IMR-90 (cell line): ENCODE data around the gene ARID5A. TPM values are rescaled to one million over a fixed set of nuclear protein-coding genes. Genes with fewer than 3 reads are reported as not detected.

Experiments
- ATAC-seq: fragments of 200-7000 bp; cut with Tn5 transposase; 2 replicates; pipeline ENCODE4 v1.9.1; 2020; ENCODE audit warnings: low read depth, mild to moderate bottlenecking, moderate library complexity
- BruUV-seq: library from RNA; stranded (reverse); fragments of 400-500 nt; replicated peaks from 2 replicates; lab custom pipeline; 2021; lab: Mats Ljungman, UMichigan
- CTCF ChIA-PET: fragments of 300-600 bp; formaldehyde crosslinking; extraction: SDS; loops from one replicate; lab custom pipeline; 2021; ENCODE audit warnings: antibody characterized with exemption; lab: Yijun Ruan, JAX
- POLR2A ChIA-PET: fragments of 300-600 bp; sonication (Branson Sonifier 250); formaldehyde crosslinking; loops from one replicate; lab custom pipeline; 2022; ENCODE audit warnings: antibody characterized with exemption; ENCODE audit not compliant: unreplicated experiment; lab: Charles Lee
- DNase-seq: peaks from one replicate; pipeline ENCODE4 v3.0.0; 2013
- H2AFZ ChIP-seq: replicated peaks from 2 replicates; pipeline ENCODE3; 2013; ENCODE audit warnings: low read length, mild to moderate bottlenecking; ENCODE audit not compliant: poor library complexity
- H2AK5ac ChIP-seq: 2 replicates; pipeline ENCODE4 v1.6.1; 2013; ENCODE audit warnings: low read depth, low read length, inconsistent platforms
- H2AK9ac ChIP-seq: replicated peaks from 2 replicates; pipeline ENCODE3; 2013; ENCODE audit warnings: mild to moderate bottlenecking, low read depth, low read length, moderate library complexity; ENCODE audit not compliant: poor library complexity
- H2BK120ac ChIP-seq: 2 replicates; pipeline ENCODE4 v1.6.1; 2013; ENCODE audit warnings: low read depth, low read length, inconsistent platforms
- H2BK15ac ChIP-seq: 3 replicates; pipeline ENCODE4 v1.6.1; 2013; ENCODE audit warnings: low read depth, low read length, inconsistent platforms
- H2BK20ac ChIP-seq: 2 replicates; pipeline ENCODE4 v1.6.1; 2013; ENCODE audit warnings: low read depth, mild to moderate bottlenecking, inconsistent platforms, low read length, moderate library complexity
- H2BK5ac ChIP-seq: 2 replicates; pipeline ENCODE4 v1.6.1; 2013; ENCODE audit warnings: mild to moderate bottlenecking, low read depth, low read length, inconsistent platforms; ENCODE audit not compliant: poor library complexity, severe bottlenecking
- H3K14ac ChIP-seq: replicated peaks from 2 replicates; pipeline ENCODE4 v1.6.1; 2013; ENCODE audit warnings: low read depth, low read length, inconsistent platforms
- H3K18ac ChIP-seq: 2 replicates; pipeline ENCODE4 v1.6.1; 2013; ENCODE audit warnings: low read depth, low read length, control low read depth
- H3K23ac ChIP-seq: 2 replicates; pipeline ENCODE4 v1.6.1; 2013; ENCODE audit warnings: low read depth, low read length, inconsistent platforms
- H3K27ac ChIP-seq: 2 replicates; pipeline ENCODE4 v1.5.1; 2013; ENCODE audit warnings: mild to moderate bottlenecking, control low read depth, low read length; ENCODE audit not compliant: insufficient read depth
- H3K27me3 ChIP-seq: 2 replicates; pipeline ENCODE4 v1.6.1; 2013; ENCODE audit warnings: low read length; ENCODE audit not compliant: control insufficient read depth, insufficient read depth
- H3K36me3 ChIP-seq: 2 replicates; pipeline ENCODE4 v1.6.1; 2013; ENCODE audit warnings: low read length, mixed read lengths; ENCODE audit not compliant: control insufficient read depth, insufficient read depth
- H3K4ac ChIP-seq: 2 replicates; pipeline ENCODE4 v1.6.1; 2013; ENCODE audit warnings: low read depth, low read length, inconsistent platforms
- H3K4me1 ChIP-seq: 2 replicates; pipeline ENCODE4 v1.6.1; 2013; ENCODE audit warnings: low read length, mixed read lengths; ENCODE audit not compliant: control insufficient read depth, insufficient read depth
- H3K4me2 ChIP-seq: 2 replicates; pipeline ENCODE4 v1.6.1; 2013; ENCODE audit warnings: low read depth, mild to moderate bottlenecking, control low read depth, low read length, moderate library complexity
- H3K4me3 ChIP-seq: 2 replicates; pipeline ENCODE4 v1.5.1; 2013; ENCODE audit warnings: low read depth, mild to moderate bottlenecking, control low read depth, low read length, moderate library complexity; ENCODE audit not compliant: insufficient read depth
- H3K56ac ChIP-seq: 2 replicates; pipeline ENCODE4 v1.6.1; 2013; ENCODE audit warnings: low read length, inconsistent platforms; ENCODE audit not compliant: insufficient read depth; ENCODE audit errors: extremely low read depth
- H3K79me1 ChIP-seq, 2 experiments: 2 replicates each; pipeline ENCODE4 v1.6.1; 2013; ENCODE audit warnings: low read length in 2 of 2, inconsistent platforms in 1 of 2, low read depth in 1 of 2
- H3K9ac ChIP-seq: 2 replicates; pipeline ENCODE4 v1.6.1; 2013; ENCODE audit warnings: low read depth, low read length, control low read depth
- H3K9me1 ChIP-seq: 2 replicates; pipeline ENCODE4 v1.6.1; 2013; ENCODE audit warnings: low read length, inconsistent platforms; ENCODE audit not compliant: insufficient read depth
- H3K9me3 ChIP-seq: 2 replicates; pipeline ENCODE4 v1.6.1; 2013; ENCODE audit warnings: low read length; ENCODE audit not compliant: control insufficient read depth, insufficient read depth
- H4K20me1 ChIP-seq: 2 replicates; pipeline ENCODE4 v1.6.1; 2013; ENCODE audit warnings: low read length, inconsistent platforms; ENCODE audit not compliant: insufficient read depth
- H4K5ac ChIP-seq: 2 replicates; pipeline ENCODE4 v1.6.1; 2013; ENCODE audit warnings: mild to moderate bottlenecking, low read depth, low read length, control low read depth
- H4K8ac ChIP-seq, 2 experiments: 2 replicates each; pipeline ENCODE4 v1.6.1; 2013; ENCODE audit warnings: low read depth in 2 of 2, low read length in 2 of 2, control low read depth in 1 of 2, inconsistent platforms in 1 of 2
- H4K91ac ChIP-seq: 2 replicates; pipeline ENCODE4 v1.6.1; 2013; ENCODE audit warnings: low read depth, low read length, inconsistent platforms; ENCODE audit not compliant: insufficient read depth
- BHLHE40 ChIP-seq: fragments of 150-350 bp; IDR thresholded peaks from 2 replicates; pipeline ENCODE4 v1.6.1; 2016; ENCODE audit warnings: mild to moderate bottlenecking, low read depth, low read length
- CEBPB ChIP-seq: IDR thresholded peaks from 2 replicates; pipeline ENCODE4 v1.6.1; 2012; ENCODE audit warnings: low read depth, low read length, improper control_type of control experiment
- CTCF ChIP-seq: conservative IDR thresholded peaks from 2 replicates; pipeline ENCODE4 v1.5.1; 2012; ENCODE audit warnings: mild to moderate bottlenecking, low read depth, low read length, improper control_type of control experiment
- ELK1 ChIP-seq: fragments of 150-350 bp; IDR thresholded peaks from 2 replicates; pipeline ENCODE4 v1.6.1; 2016; ENCODE audit warnings: low read depth, mild to moderate bottlenecking, low read length, moderate library complexity, borderline replicate concordance
- MAFK ChIP-seq: IDR thresholded peaks from 2 replicates; pipeline ENCODE4 v1.6.1; 2012; ENCODE audit warnings: low read depth, low read length, improper control_type of control experiment
- MAZ ChIP-seq: IDR thresholded peaks from 2 replicates; pipeline ENCODE4 v1.6.1; 2012; ENCODE audit warnings: low read depth, mild to moderate bottlenecking, low read length, improper control_type of control experiment, moderate library complexity, borderline replicate concordance
- MXI1 ChIP-seq: IDR thresholded peaks from 2 replicates; pipeline ENCODE4 v1.6.1; 2012; ENCODE audit warnings: low read depth, mild to moderate bottlenecking, low read length, moderate library complexity, borderline replicate concordance
- NFE2L2 ChIP-seq: fragments of 150-350 bp; IDR thresholded peaks from 2 replicates; pipeline ENCODE4 v1.6.1; 2016; ENCODE audit warnings: low read depth, mild to moderate bottlenecking, low read length
- RAD21 ChIP-seq: IDR thresholded peaks from 2 replicates; pipeline ENCODE4 v1.6.1; 2012; ENCODE audit warnings: low read length, improper control_type of control experiment
- RCOR1 ChIP-seq: IDR thresholded peaks from 2 replicates; pipeline ENCODE4 v1.6.1; 2012; ENCODE audit warnings: mild to moderate bottlenecking, low read length, improper control_type of control experiment; ENCODE audit not compliant: insufficient replicate concordance
- RFX5 ChIP-seq: IDR thresholded peaks from 2 replicates; pipeline ENCODE4 v1.8.0; 2012; ENCODE audit warnings: low read depth, mild to moderate bottlenecking, low read length, moderate library complexity
- SMC3 ChIP-seq: fragments of 150-350 bp; IDR thresholded peaks from 2 replicates; pipeline ENCODE4 v1.6.1; 2016; ENCODE audit warnings: low read depth, mild to moderate bottlenecking, antibody characterized with exemption, low read length, moderate library complexity
- WGBS, 2 experiments: methylation state at CpG; one replicate each; pipeline versions ENCODE4 v1.1.5 to v1.1.7; 2013; ENCODE audit warnings: missing lambda C conversion rate in 2 of 2; ENCODE audit not compliant: insufficient read length in 1 of 2; ENCODE audit errors: extremely low coverage in 2 of 2; 5-methylcytosine and 5-hydroxymethylcytosine counted together
- dilution Hi-C: fragments of 300-500 bp; cut with HindIII; formaldehyde crosslinking; loops from one replicate; pipeline ENCODE4 v1.14.3; 2018; ENCODE audit warnings: low sequenced_read_pairs; ENCODE audit not compliant: unreplicated experiment
- in situ Hi-C: fragments of 300-500 bp; cut with MboI; formaldehyde crosslinking; loops from 3 replicates; pipeline ENCODE4 v1.14.3; 2019; ENCODE audit warnings: low sequenced_read_pairs, inconsistent platforms, mixed read lengths
- intact Hi-C: fragments of 100-400 bp; cut with micrococcal nuclease; formaldehyde crosslinking; loops from 2 replicates; pipeline ENCODE4 v1.10.0; 2022
- polyA plus RNA-seq, 3 experiments: library from polyadenylated mRNA; depleted of rRNA; stranded (reverse); fragments of >200 nt; gene quantifications; 2 replicates each; pipeline ENCODE4 v1.2.3, GENCODE V29; 2012; ENCODE audit warnings: low replicate concordance in 1 of 3
- total RNA-seq: library from RNA; depleted of rRNA; stranded (reverse); fragments of >200 nt; gene quantifications from 2 replicates; pipeline ENCODE4 v1.2.3, GENCODE V29; 2012

The ARID5A gene
- total and polyA plus RNA-seq, 2 of the 4 experiments (the other 2 are of a cell fraction), result 2.3 to 6.7 TPM

- no peak for TF ChIP-seq RCOR1
These were observed 12.3 kb downstream of the ARID5A start (continued) for GRCh38 chr2:96548558-96549465.

GRCh38 chr2:96549466-96549785 lies 12.9 kb downstream of the ARID5A start:
- no peaks in the 10 kb centered on the region for H3K27me3 ChIP-seq
- H3K36me3 ChIP-seq, result peaks cover 25% of the 10 kb centered on the region
- no peak overlapping the region for H4K8ac ChIP-seq
- ATAC-seq (no peak), DNase-seq (no peak)
- H2BK120ac ChIP-seq, result no peak overlapping the region
- peaks cover 5% of the 10 kb centered on the region; the same call in 1 of the 2 replicates for H3K4me1 ChIP-seq
- H3K23ac ChIP-seq, result no peak overlapping the region
- H3K4me3 ChIP-seq, result no peak overlapping the region
- no peak overlapping the region for H3K9ac ChIP-seq
- H3K14ac ChIP-seq, result no peak overlapping the region
- no peak overlapping the region for H3K27ac ChIP-seq
- in situ Hi-C loops, result no loop called here
- H4K5ac ChIP-seq, result no peak overlapping the region
- no peak overlapping the region for H3K56ac ChIP-seq
- intact Hi-C loops, result no loop called here
- H2AK5ac ChIP-seq, result no peak overlapping the region
- no peak overlapping the region for H2BK15ac ChIP-seq
- H2BK20ac ChIP-seq, result no peak overlapping the region
- no peak overlapping the region for H4K91ac ChIP-seq
- H4K20me1 ChIP-seq, result peaks cover 8% of the 10 kb centered on the region
- dilution Hi-C loops, result no loop called here
- H3K9me1 ChIP-seq, result no peaks in the 10 kb centered on the region
- ChIA-PET CTCF (no interaction called here), POLR2A (no interaction called here)
- no CpG with 5 or more reads among the region's 4 CpGs for WGBS, 2 experiments
- H3K79me1 ChIP-seq, result peaks cover 6 to 18% of the 10 kb centered on the region in 2 experiments; a peak in 2 of 4 replicates
- H3K4me2 ChIP-seq, result no peak overlapping the region
- no peak overlapping the region for H3K18ac ChIP-seq
- no peak overlapping the region for H2BK5ac ChIP-seq
- no peak overlapping the region for H3K4ac ChIP-seq
- no TSS peak for BruUV-seq
- no peak overlapping the region for H2AFZ ChIP-seq
- no peaks in the 10 kb centered on the region for H3K9me3 ChIP-seq
- H2AK9ac ChIP-seq, result no peak overlapping the region
- TF ChIP-seq ELK1 (no peak), CTCF (no peak), RFX5 (no peak), NFE2L2 (no peak), RCOR1 (no peak), SMC3 (no peak), MAFK (no peak), MXI1 (no peak), MAZ (no peak), BHLHE40 (no peak), RAD21 (no peak), CEBPB (no peak)
